Hepatocyte (in vitro differentiated cells): Measurements from ENCODE around the gene ZNF584.

Source experiments
- CTCF ChIP-seq: fragments of 200-600 bp; sonication (generic); IDR thresholded peaks from 2 replicates; pipeline ENCODE4 v1.5.1; 2016; ENCODE audit warnings: antibody characterized with exemption, mild to moderate bottlenecking; ENCODE audit not compliant: poor library complexity
- EZH2 ChIP-seq: fragments of 200-600 bp; sonication (generic); IDR thresholded peaks from 2 replicates; pipeline ENCODE4 v1.6.1; 2016; ENCODE audit warnings: antibody characterized with exemption, mild to moderate bottlenecking, borderline replicate concordance
- EZH2phosphoT487 ChIP-seq: fragments of 200-600 bp; sonication (generic); IDR thresholded peaks from one replicate; pipeline ENCODE4 v1.6.1; 2018; ENCODE audit warnings: antibody characterized with exemption, mild to moderate bottlenecking, low read depth, moderate library complexity; ENCODE audit not compliant: unreplicated experiment, severe bottlenecking

GRCh38 chr19:58393725-58394033, 14.8 kb upstream of the ZNF584 start:
- TF ChIP-seq CTCF (no peak), EZH2 (no peak), EZH2phosphoT487 (no peak)
